Measurements from ENCODE around the gene ALDH5A1.
A peak's percentile ranks its signal among the peaks of the same experiment; 100 is the strongest.

The ALDH5A1 gene

DNA sequence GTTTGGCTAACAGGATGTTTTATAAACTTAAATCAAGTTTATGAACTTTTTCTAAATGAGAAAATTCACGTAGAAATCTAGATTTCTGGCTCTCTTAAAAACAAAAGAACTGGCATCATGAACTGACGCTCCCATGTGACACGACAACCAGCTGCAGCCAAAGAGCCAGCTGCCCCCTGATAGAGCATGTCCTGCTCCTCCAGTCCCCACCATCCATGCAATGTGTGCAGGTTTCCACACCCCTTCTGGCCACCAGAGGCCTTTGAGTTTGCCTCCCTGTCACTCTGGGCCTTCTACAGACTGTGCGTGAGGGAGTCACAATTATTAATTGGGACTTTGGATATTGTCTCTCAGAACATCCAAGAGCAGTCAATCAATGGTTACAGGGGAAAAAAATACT, 3.8 kb upstream of the ALDH5A1 start:
- H3K4me1 ChIP-seq (ENCODE audit: insufficient read depth, low read length, poor library complexity, severe bottlenecking): peaks cover 27% of the 10 kb centered on the region
- no peaks in the 10 kb centered on the region for H3K79me2 ChIP-seq (ENCODE audit: insufficient read depth, low read length)
- no peak overlapping the region for H3K4me2 ChIP-seq (ENCODE audit: low read depth, low read length, poor library complexity, severe bottlenecking)
- H3F3A ChIP-seq (ENCODE audit: low read depth): no peaks in the 10 kb centered on the region
- no peaks in the 10 kb centered on the region for H3K9me2 ChIP-seq (replicated peaks; ENCODE audit: low read depth, low read length)
- peak; percentile 11; the same call in 1 of the 2 replicates for TF ChIP-seq CTCF (conservative IDR thresholded peaks at IDR 0.05; ENCODE audit: low read length)
- TF ChIP-seq EZH2phosphoT487 (IDR thresholded peaks at IDR 0.05; ENCODE audit: borderline replicate concordance): no peak
- no peaks in the 10 kb centered on the region for H3K36me3 ChIP-seq (ENCODE audit: insufficient read depth, low read length)
- H3K9me3 ChIP-seq (ENCODE audit: insufficient read depth, low read depth, low read length): no peaks in the 10 kb centered on the region
- no peak overlapping the region for H3K4me3 ChIP-seq (ENCODE audit: low read length, poor library complexity, severe bottlenecking)
- H4K20me1 ChIP-seq (ENCODE audit: insufficient read depth, low read length, poor library complexity, severe bottlenecking): peaks cover 4% of the 10 kb centered on the region
- H3K27me3 ChIP-seq (ENCODE audit: insufficient read depth, low read length, poor library complexity, severe bottlenecking): no peaks in the 10 kb centered on the region
- H3K9ac ChIP-seq (ENCODE audit: low read depth, low read length, poor library complexity, severe bottlenecking): no peak overlapping the region
- no peak overlapping the region for H2AFZ ChIP-seq (ENCODE audit: low read length)

GRCh38 chr6:24492475-24492874, 2.3 kb upstream of the ALDH5A1 start:
- H3K9ac ChIP-seq (ENCODE audit: low read depth, low read length, poor library complexity, severe bottlenecking): no peak overlapping the region
- H3K9me2 ChIP-seq (replicated peaks; ENCODE audit: low read depth, low read length): no peaks in the 10 kb centered on the region
- H3K79me2 ChIP-seq (ENCODE audit: insufficient read depth, low read length): no peaks in the 10 kb centered on the region
- H4K20me1 ChIP-seq (ENCODE audit: insufficient read depth, low read length, poor library complexity, severe bottlenecking): peaks cover 6% of the 10 kb centered on the region
- no peak overlapping the region for H2AFZ ChIP-seq (ENCODE audit: low read length)
- H3K4me2 ChIP-seq (ENCODE audit: low read depth, low read length, poor library complexity, severe bottlenecking): no peak overlapping the region
- H3K36me3 ChIP-seq (ENCODE audit: insufficient read depth, low read length): no peaks in the 10 kb centered on the region
- no peak overlapping the region for H3K4me3 ChIP-seq (ENCODE audit: low read length, poor library complexity, severe bottlenecking)
- H3K9me3 ChIP-seq (ENCODE audit: insufficient read depth, low read depth, low read length): no peaks in the 10 kb centered on the region
- no peak for TF ChIP-seq EZH2phosphoT487 (IDR thresholded peaks at IDR 0.05; ENCODE audit: borderline replicate concordance)
- TF ChIP-seq CTCF (conservative IDR thresholded peaks at IDR 0.05; ENCODE audit: low read length): peak; percentile 44
- H3K4me1 ChIP-seq (ENCODE audit: insufficient read depth, low read length, poor library complexity, severe bottlenecking): peaks cover 28% of the 10 kb centered on the region
- no peaks in the 10 kb centered on the region for H3F3A ChIP-seq (ENCODE audit: low read depth)
- H3K27me3 ChIP-seq (ENCODE audit: insufficient read depth, low read length, poor library complexity, severe bottlenecking): no peaks in the 10 kb centered on the region

GRCh38 chr6:24493945-24494820, 586 bp upstream of the ALDH5A1 start:
- no peak; the same call in 1 of the 2 replicates for TF ChIP-seq CTCF (conservative IDR thresholded peaks at IDR 0.05; ENCODE audit: low read length)
- TF ChIP-seq EZH2phosphoT487 (IDR thresholded peaks at IDR 0.05; ENCODE audit: borderline replicate concordance): no peak
- H2AFZ ChIP-seq (ENCODE audit: low read length): peak overlapping the region; percentile 95
- no peaks in the 10 kb centered on the region for H3K9me2 ChIP-seq (replicated peaks; ENCODE audit: low read depth, low read length)
- H3K9ac ChIP-seq (ENCODE audit: low read depth, low read length, poor library complexity, severe bottlenecking): peak overlapping the region; percentile 68
- no peaks in the 10 kb centered on the region for H3K27me3 ChIP-seq (ENCODE audit: insufficient read depth, low read length, poor library complexity, severe bottlenecking)
- H4K20me1 ChIP-seq (ENCODE audit: insufficient read depth, low read length, poor library complexity, severe bottlenecking): peaks cover 6% of the 10 kb centered on the region
- no peaks in the 10 kb centered on the region for H3K36me3 ChIP-seq (ENCODE audit: insufficient read depth, low read length)
- no peaks in the 10 kb centered on the region for H3F3A ChIP-seq (ENCODE audit: low read depth)
- peak overlapping the region; percentile 89 for H3K4me2 ChIP-seq (ENCODE audit: low read depth, low read length, poor library complexity, severe bottlenecking)
- no peaks in the 10 kb centered on the region for H3K9me3 ChIP-seq (ENCODE audit: insufficient read depth, low read depth, low read length)
- H3K79me2 ChIP-seq (ENCODE audit: insufficient read depth, low read length): no peaks in the 10 kb centered on the region
- peaks cover 28% of the 10 kb centered on the region for H3K4me1 ChIP-seq (ENCODE audit: insufficient read depth, low read length, poor library complexity, severe bottlenecking)
- H3K4me3 ChIP-seq (ENCODE audit: low read length, poor library complexity, severe bottlenecking): peak overlapping the region; percentile 82
